ENCODE measurements around the gene C3orf18.

- no peak for TF ChIP-seq FOXM1 (IDR thresholded peaks at IDR 0.05; ENCODE audit: borderline replicate concordance)
- TF ChIP-seq SUZ12 (IDR thresholded peaks at IDR 0.05): no peak
- TF ChIP-seq SP1 (IDR thresholded peaks at IDR 0.05): no peak
- no peak for TF ChIP-seq PKNOX1 (IDR thresholded peaks at IDR 0.05)
- TF ChIP-seq BHLHE40 (IDR thresholded peaks at IDR 0.05; ENCODE audit: borderline replicate concordance): no peak
- no peak for TF ChIP-seq TARDBP (IDR thresholded peaks at IDR 0.05)
Observed at GRCh38 chr3:50552598-50552997, 14.9 kb downstream of the C3orf18 start.
